A673 (cell line): ENCODE measurements around the gene MAN1C1. TPM values are rescaled to one million over a fixed set of nuclear protein-coding genes. Genes with fewer than 3 reads are reported as not detected.

Source experiments
- BruUV-seq: library from RNA; stranded (reverse); fragments of 400-500 nt; replicated peaks from 2 replicates; lab custom pipeline; 2021; lab: Mats Ljungman, UMichigan
- CTCF ChIA-PET: fragments of 300-600 bp; sonication (Branson Sonifier 250); formaldehyde crosslinking; loops from one replicate; lab custom pipeline; 2022; ENCODE audit warnings: antibody characterized with exemption; lab: Charles Lee
- POLR2A ChIA-PET: fragments of 300-600 bp; sonication (Branson Sonifier 250); formaldehyde crosslinking; loops from one replicate; lab custom pipeline; 2022; ENCODE audit warnings: antibody characterized with exemption; ENCODE audit not compliant: low non-redundant PET; lab: Charles Lee
- DNase-seq: peaks from one replicate; pipeline ENCODE4 v3.0.0-alpha.2; 2015; ENCODE audit warnings: low spot score
- H3K27ac ChIP-seq: fragments of 200-600 bp; sonication (generic); 2 replicates; pipeline ENCODE4 v1.5.1; 2016; ENCODE audit warnings: mixed run types, low read depth, mild to moderate bottlenecking, mixed read lengths, antibody characterized with exemption, low read length; ENCODE audit not compliant: poor library complexity, severe bottlenecking
- H3K27me3 ChIP-seq: fragments of 200-600 bp; sonication (generic); replicated peaks from 2 replicates; pipeline ENCODE4 v1.6.1; 2017; ENCODE audit warnings: mixed run types, low read depth, mild to moderate bottlenecking, mixed read lengths, antibody characterized with exemption, low read length; ENCODE audit not compliant: insufficient read depth, poor library complexity
- H3K36me3 ChIP-seq: fragments of 200-600 bp; sonication (generic); 2 replicates; pipeline ENCODE4 v1.6.1; 2016; ENCODE audit warnings: mixed run types, mild to moderate bottlenecking, mixed read lengths, antibody characterized with exemption, low read length; ENCODE audit not compliant: insufficient read depth, poor library complexity, severe bottlenecking
- H3K4me1 ChIP-seq: fragments of 200-600 bp; sonication (generic); 2 replicates; pipeline ENCODE4 v1.6.1; 2017; ENCODE audit warnings: mixed run types, mild to moderate bottlenecking, mixed read lengths, antibody characterized with exemption, low read length; ENCODE audit not compliant: insufficient read depth, poor library complexity, severe bottlenecking
- H3K4me3 ChIP-seq: fragments of 200-600 bp; sonication (generic); 2 replicates; pipeline ENCODE4 v1.5.1; 2016; ENCODE audit warnings: low read depth, mixed run types, mild to moderate bottlenecking, mixed read lengths, low read length; ENCODE audit not compliant: poor library complexity, severe bottlenecking
- H3K9me3 ChIP-seq: fragments of 200-600 bp; sonication (generic); 2 replicates; pipeline ENCODE4 v1.6.1; 2016; ENCODE audit warnings: mixed run types, low read depth, mild to moderate bottlenecking, mixed read lengths, antibody characterized with exemption, low read length; ENCODE audit not compliant: poor library complexity, severe bottlenecking
- CTCF ChIP-seq: fragments of 300-800, 200-600 bp; sonication (generic); conservative IDR thresholded peaks from 2 replicates; pipeline ENCODE4 v1.5.1; 2017; ENCODE audit warnings: low read depth, mild to moderate bottlenecking, antibody characterized with exemption, low read length, moderate library complexity, mixed read lengths
- EZH2 ChIP-seq: fragments of 200-600 bp; sonication (generic); IDR thresholded peaks from 2 replicates; pipeline ENCODE4 v1.6.1; 2017; ENCODE audit warnings: borderline replicate concordance, low read depth, mild to moderate bottlenecking, mixed read lengths, antibody characterized with exemption, low read length; ENCODE audit not compliant: poor library complexity, severe bottlenecking
- intact Hi-C: fragments of 100-400 bp; cut with micrococcal nuclease; formaldehyde crosslinking; loops from one replicate; pipeline ENCODE4 v1.10.0; 2022; ENCODE audit not compliant: unreplicated experiment
- total RNA-seq: library from RNA; stranded (reverse); gene quantifications from 2 replicates; pipeline ENCODE4 v1.2.3, GENCODE V29; 2021

MAN1C1 gene
- total RNA-seq, 1 experiment from 2014 or later: 0.21 TPM

- no TSS peak for BruUV-seq
- Histone ChIP-seq H3K4me3 (no peak overlapping the region), H3K4me1 (no peaks in the 10 kb centered on the region), H3K9me3 (no peaks in the 10 kb centered on the region), H3K27ac (no peak overlapping the region), H3K27me3 (no peaks in the 10 kb centered on the region), H3K36me3 (no peaks in the 10 kb centered on the region)
- ChIA-PET CTCF (no interaction called here), POLR2A (no interaction called here)
- intact Hi-C loops: no loop called here
- TF ChIP-seq CTCF: no peak
- no peak for DNase-seq
Measured at GRCh38 chr1:25750923-25751605, 134.5 kb downstream of the MAN1C1 start.

- DNase-seq: no peak
- no peak for TF ChIP-seq CTCF
- no peak for TF ChIP-seq EZH2
- BruUV-seq: no TSS peak
- Histone ChIP-seq H3K27me3 (no peaks in the 10 kb centered on the region), H3K4me1 (no peaks in the 10 kb centered on the region), H3K4me3 (no peak overlapping the region), H3K9me3 (no peaks in the 10 kb centered on the region), H3K27ac (no peak overlapping the region), H3K36me3 (no peaks in the 10 kb centered on the region)
- POLR2A ChIA-PET: no interaction called here
- intact Hi-C loops: no loop called here
- CTCF ChIA-PET: no interaction called here
Measured at GRCh38 chr1:25754470-25755181, 138.0 kb downstream of the MAN1C1 start.

GRCh38 chr1:25755475-25756125 lies 139.0 kb downstream of the MAN1C1 start:
- no peaks in the 10 kb centered on the region for H3K9me3 ChIP-seq
- no peak overlapping the region for H3K4me3 ChIP-seq
- POLR2A ChIA-PET: interaction anchor here (0.7 kb wide), 1 partner anchor 17 kb away, joined by 4 read pairs; no protein-coding TSS in a partner anchor
- DNase-seq: no peak
- no peaks in the 10 kb centered on the region for H3K27me3 ChIP-seq
- H3K36me3 ChIP-seq: no peaks in the 10 kb centered on the region
- CTCF ChIA-PET: no interaction called here
- BruUV-seq: no TSS peak
- H3K27ac ChIP-seq: no peak overlapping the region
- H3K4me1 ChIP-seq: no peaks in the 10 kb centered on the region
- TF ChIP-seq CTCF (no peak), EZH2 (no peak)
- intact Hi-C loops: no loop called here
